ENCODE measurements around the gene BMP4.

Gene BMP4

GRCh38 chr14:53946404-53947093 is 10.1 kb downstream of the BMP4 start:
- DNase-seq (ENCODE audit: low read depth, low spot score): no peak

- DNase-seq (ENCODE audit: low read depth, low spot score): no peak
Measured at GRCh38 chr14:53946071-53946403, 10.6 kb downstream of the BMP4 start.

- no peak for DNase-seq (ENCODE audit: low read depth, low spot score)
Measured at GRCh38 chr14:53943751-53944083, 12.9 kb downstream of the BMP4 start.

GRCh38 chr14:53942970-53943750 is 13.5 kb downstream of the BMP4 start:
- no peak for DNase-seq (ENCODE audit: low read depth, low spot score)

GRCh38 chr14:53938136-53938837 is 18.3 kb downstream of the BMP4 start:
- no peak for DNase-seq (ENCODE audit: low read depth, low spot score)

- DNase-seq (ENCODE audit: low read depth, low spot score): no peak
Measured at GRCh38 chr14:53934778-53935414, 21.7 kb downstream of the BMP4 start.

GRCh38 chr14:53932966-53933365 is 23.7 kb downstream of the BMP4 start:
- no peak for DNase-seq (ENCODE audit: low read depth, low spot score)

GRCh38 chr14:53929871-53930715 is 26.5 kb downstream of the BMP4 start:
- no peak for DNase-seq (ENCODE audit: low read depth, low spot score)

GRCh38 chr14:53927171-53927570 is 29.5 kb downstream of the BMP4 start:
- DNase-seq (ENCODE audit: low read depth, low spot score): no peak

- DNase-seq (ENCODE audit: low read depth, low spot score): no peak
Measured at GRCh38 chr14:53925201-53925766, 31.3 kb downstream of the BMP4 start.

- DNase-seq (ENCODE audit: low read depth, low spot score): no peak
Measured at GRCh38 chr14:53924753-53925152, 31.9 kb downstream of the BMP4 start.

- no peak for DNase-seq (ENCODE audit: low read depth, low spot score)
Measured at GRCh38 chr14:53921027-53921426, 35.6 kb downstream of the BMP4 start.

- DNase-seq (ENCODE audit: low read depth, low spot score): no peak
Measured at GRCh38 chr14:53916239-53916638, 40.4 kb downstream of the BMP4 start.

- DNase-seq (ENCODE audit: low read depth, low spot score): no peak
Measured at GRCh38 chr14:53915364-53916014, 41.1 kb downstream of the BMP4 start.

- no peak for DNase-seq (ENCODE audit: low read depth, low spot score)
Measured at GRCh38 chr14:53912021-53912420, 44.6 kb downstream of the BMP4 start.

- no peak for DNase-seq (ENCODE audit: low read depth, low spot score)
Measured at GRCh38 chr14:53908416-53908815, 48.2 kb downstream of the BMP4 start.

- no peak for DNase-seq (ENCODE audit: low read depth, low spot score)
Measured at GRCh38 chr14:53902307-53902706, 54.3 kb downstream of the BMP4 start.

- no peak for DNase-seq (ENCODE audit: low read depth, low spot score)
Measured at GRCh38 chr14:53900499-53900898, 56.1 kb downstream of the BMP4 start.
